Measurements from ENCODE around the gene C3orf52.

C3orf52 gene

GRCh38 chr3:112093180-112093522 lies 7.0 kb downstream of the C3orf52 start:
- no peak for DNase-seq (ENCODE audit: low spot score)
- in situ Hi-C loops (cut with MboI; ENCODE audit: low pct_unique_long_range_greater_than_20kb, low sequenced_read_pairs, unreplicated experiment), result no loop called here
- TF ChIP-seq CTCF (IDR thresholded peaks at IDR 0.05; ENCODE audit: extremely low read depth, insufficient read depth, missing control alignments), result no peak

GRCh38 chr3:112095731-112096130 lies 9.5 kb downstream of the C3orf52 start:
- no peak for TF ChIP-seq CTCF (IDR thresholded peaks at IDR 0.05; ENCODE audit: extremely low read depth, insufficient read depth, missing control alignments)
- in situ Hi-C loops (cut with MboI; ENCODE audit: low pct_unique_long_range_greater_than_20kb, low sequenced_read_pairs, unreplicated experiment), result no loop called here
- DNase-seq (ENCODE audit: low spot score), result no peak

GRCh38 chr3:112096176-112096575 lies 10.0 kb downstream of the C3orf52 start:
- in situ Hi-C loops (cut with MboI; ENCODE audit: low pct_unique_long_range_greater_than_20kb, low sequenced_read_pairs, unreplicated experiment), result no loop called here
- no peak for TF ChIP-seq CTCF (IDR thresholded peaks at IDR 0.05; ENCODE audit: extremely low read depth, insufficient read depth, missing control alignments)
- DNase-seq (ENCODE audit: low spot score), result no peak

GRCh38 chr3:112097378-112097777 lies 11.2 kb downstream of the C3orf52 start:
- no peak for DNase-seq (ENCODE audit: low spot score)
- in situ Hi-C loops (cut with MboI; ENCODE audit: low pct_unique_long_range_greater_than_20kb, low sequenced_read_pairs, unreplicated experiment), result no loop called here
- TF ChIP-seq CTCF (IDR thresholded peaks at IDR 0.05; ENCODE audit: extremely low read depth, insufficient read depth, missing control alignments), result no peak

- DNase-seq (ENCODE audit: low spot score), result no peak
These were observed 15.7 kb downstream of the C3orf52 start for GRCh38 chr3:112101916-112102315.

GRCh38 chr3:112104774-112105173 lies 18.6 kb downstream of the C3orf52 start:
- DNase-seq (ENCODE audit: low spot score), result no peak
- TF ChIP-seq CTCF (IDR thresholded peaks at IDR 0.05; ENCODE audit: extremely low read depth, insufficient read depth, missing control alignments), result no peak
- in situ Hi-C loops (cut with MboI; ENCODE audit: low pct_unique_long_range_greater_than_20kb, low sequenced_read_pairs, unreplicated experiment), result loop anchor here (25.0 kb wide), 1 partner anchor 883 kb away; the partner anchor contains the start of genes CD200R1 and GTPBP8

More at GRCh38 chr3:112101916-112102315, 15.7 kb downstream of the C3orf52 start:
- TF ChIP-seq CTCF (IDR thresholded peaks at IDR 0.05; ENCODE audit: extremely low read depth, insufficient read depth, missing control alignments), result no peak
- in situ Hi-C loops (cut with MboI; ENCODE audit: low pct_unique_long_range_greater_than_20kb, low sequenced_read_pairs, unreplicated experiment), result loop anchor here (25.0 kb wide), 1 partner anchor 885 kb away; the partner anchor contains the start of genes CD200R1 and GTPBP8

- in situ Hi-C loops (cut with MboI; ENCODE audit: low pct_unique_long_range_greater_than_20kb, low sequenced_read_pairs, unreplicated experiment), result loop anchor here (25.0 kb wide), 1 partner anchor 878 kb away; the partner anchor contains the start of genes CD200R1 and GTPBP8
- no peak for DNase-seq (ENCODE audit: low spot score)
These were observed 23.1 kb downstream of the C3orf52 start for GRCh38 chr3:112109322-112109721.

More at GRCh38 chr3:112109322-112109721, 23.1 kb downstream of the C3orf52 start:
- TF ChIP-seq CTCF (IDR thresholded peaks at IDR 0.05; ENCODE audit: extremely low read depth, insufficient read depth, missing control alignments), result no peak
